Upper lobe of left lung (tissue), 6 donors: ENCODE measurements around the gene RAB44. TPM values are rescaled to one million over a fixed set of nuclear protein-coding genes. Genes with fewer than 3 reads are reported as not detected.

ENCODE experiments used
- ATAC-seq, 2 donors: fragments of 200-7000 bp; cut with Tn5 transposase; one replicate each; pipeline ENCODE4 v1.9.1; 2022; ENCODE audit warnings: mild to moderate bottlenecking in 2 of 2, moderate library complexity in 2 of 2; ENCODE audit not compliant: low FRiP score in 2 of 2
- DNase-seq, 2 donors: peaks; one replicate each; pipeline ENCODE4 v3.0.0-alpha.2; 2019 to 2020
- H3K27ac ChIP-seq, 4 donors: fragments of 200-600 bp; sonication (generic); one replicate each; pipeline ENCODE4 v1.5.1; 2016 to 2019
- H3K27me3 ChIP-seq, 4 donors: fragments of 200-600 bp; sonication (generic); one replicate each; pipeline ENCODE4 v1.5.1; 2017 to 2019
- H3K36me3 ChIP-seq, 4 donors: fragments of 200-600 bp; sonication (generic); one replicate each; pipeline ENCODE4 v1.5.1; 2016 to 2019
- H3K4me1 ChIP-seq, 4 donors: fragments of 200-600 bp; sonication (generic); one replicate each; pipeline ENCODE4 v1.5.1; 2018 to 2019
- H3K4me3 ChIP-seq, 4 donors: fragments of 200-600 bp; sonication (generic); one replicate each; pipeline ENCODE4 v1.5.1; 2017 to 2019; ENCODE audit warnings: mild to moderate bottlenecking in 2 of 4, moderate library complexity in 1 of 4
- H3K9me3 ChIP-seq, 4 donors: fragments of 200-600 bp; sonication (generic); one replicate each; pipeline ENCODE4 v1.5.1; 2018 to 2019
- CTCF ChIP-seq, 6 experiments: fragments of 450-650 bp in 4 of 6; fragments of 200-600 bp in 2 of 6; sonication (generic) in 2 of 6; IDR thresholded peaks; one replicate each; pipeline ENCODE4 v1.5.1; 2016 to 2019; ENCODE audit warnings: antibody characterized with exemption in 6 of 6
- EP300 ChIP-seq, 4 donors: sonication (generic); formaldehyde crosslinking; IDR thresholded peaks; one replicate each; pipeline ENCODE4 v1.5.1; 2017; ENCODE audit warnings: antibody characterized with exemption in 4 of 4, control low read depth in 2 of 4
- POLR2A ChIP-seq, 4 donors: fragments of 450-650 bp; IDR thresholded peaks; one replicate each; pipeline ENCODE4 v1.5.1; 2016 to 2017; ENCODE audit warnings: antibody characterized with exemption in 4 of 4, mild to moderate bottlenecking in 2 of 4
- POLR2AphosphoS5 ChIP-seq, 2 donors: sonication (generic); formaldehyde crosslinking; IDR thresholded peaks; one replicate each; pipeline ENCODE4 v1.5.1; 2017; ENCODE audit warnings: antibody characterized with exemption in 2 of 2
- WGBS, 2 donors: methylation state at CpG; one replicate each; pipeline ENCODE4 v1.1.5; 2017 to 2018; 5-methylcytosine and 5-hydroxymethylcytosine counted together
- total RNA-seq, 6 donors: library from RNA; depleted of rRNA in 4 of 6; stranded (reverse); fragments of >200 nt in 4 of 6; gene quantifications; one replicate each; pipeline versions ENCODE4 v1.1.0 to v1.2.1, GENCODE V29; 2016 to 2021
- donor health status: DM: no; HTN: no; CAD: no; lungs with moderate emphysema.
- donor health status: DM: no; HTN: yes; CAD: no; lungs with severe emphysema.

The RAB44 gene
- total RNA-seq, 6 donors from 2014 or later = 0.20 to 3.1 (median 1.2) TPM

- H3K9me3 ChIP-seq = no peaks in the 10 kb centered on the region
- H3K27me3 ChIP-seq = no peaks in the 10 kb centered on the region
- H3K27ac ChIP-seq = peak overlapping the region in 2 of 4 donors; percentile 39 to 69
- TF ChIP-seq CTCF (IDR thresholded peaks at IDR 0.05) (no peak), POLR2AphosphoS5 (IDR thresholded peaks at IDR 0.05) (no peak)
- H3K36me3 ChIP-seq = peaks cover 19 to 57% (median 38%) of the 10 kb centered on the region in 4 donors
- H3K4me1 ChIP-seq = peaks cover 27 to 33% (median 30%) of the 10 kb centered on the region in 4 donors
- no peak for ATAC-seq
- no peak overlapping the region for H3K4me3 ChIP-seq
- no peak for DNase-seq
- 92 to 95% methylated on average over 10 of the region's 10 CpGs for WGBS, 2 donors
These were observed 10.7 kb upstream of the RAB44 start for GRCh38 chr6:36686668-36687513.

GRCh38 chr6:36688063-36688738 lies 9.4 kb upstream of the RAB44 start:
- WGBS, 2 donors = 89 to 95% methylated on average over 6 of the region's 6 CpGs
- Histone ChIP-seq H3K4me3 (no peak overlapping the region), H3K27me3 (no peaks in the 10 kb centered on the region), H3K4me1 (peaks cover 24 to 29% (median 26%) of the 10 kb centered on the region in 4 donors), H3K36me3 (peaks cover 19 to 48% (median 35%) of the 10 kb centered on the region in 4 donors), H3K27ac (no peak overlapping the region), H3K9me3 (no peaks in the 10 kb centered on the region)
- no peak for ATAC-seq
- TF ChIP-seq POLR2A (IDR thresholded peaks at IDR 0.05) = no peak
- TF ChIP-seq POLR2AphosphoS5 (IDR thresholded peaks at IDR 0.05) = peak in 1 of 2 donors; percentile 5
- no peak for DNase-seq

- Histone ChIP-seq H3K9me3 (no peaks in the 10 kb centered on the region), H3K4me1 (peaks cover 21 to 25% (median 23%) of the 10 kb centered on the region in 4 donors), H3K27ac (no peak overlapping the region), H3K4me3 (no peak overlapping the region), H3K27me3 (no peaks in the 10 kb centered on the region), H3K36me3 (peaks cover 19 to 43% (median 35%) of the 10 kb centered on the region in 4 donors)
- no peak for ATAC-seq
- no peak for DNase-seq
- TF ChIP-seq POLR2AphosphoS5 (IDR thresholded peaks at IDR 0.05) = no peak
- no peak for TF ChIP-seq EP300 (IDR thresholded peaks at IDR 0.05)
- no peak for TF ChIP-seq POLR2A (IDR thresholded peaks at IDR 0.05)
- no peak for TF ChIP-seq CTCF (IDR thresholded peaks at IDR 0.05)
- 84 to 94% methylated on average over 5 of the region's 5 CpGs for WGBS, 2 donors
These were observed 8.9 kb upstream of the RAB44 start for GRCh38 chr6:36688739-36689075.

GRCh38 chr6:36691011-36691410 lies 6.6 kb upstream of the RAB44 start:
- Histone ChIP-seq H3K36me3 (peaks cover 7 to 20% (median 12%) of the 10 kb centered on the region in 4 donors), H3K4me3 (no peak overlapping the region), H3K27me3 (no peaks in the 10 kb centered on the region), H3K9me3 (no peaks in the 10 kb centered on the region), H3K27ac (no peak overlapping the region), H3K4me1 (peaks cover 11 to 14% (median 12%) of the 10 kb centered on the region in 4 donors)
- WGBS, 2 donors = 89 to 94% methylated on average over 4 of the region's 4 CpGs
- TF ChIP-seq POLR2AphosphoS5 (IDR thresholded peaks at IDR 0.05) (no peak), CTCF (IDR thresholded peaks at IDR 0.05) (no peak), POLR2A (IDR thresholded peaks at IDR 0.05) (no peak), EP300 (IDR thresholded peaks at IDR 0.05) (no peak)
- DNase-seq (no peak), ATAC-seq (no peak)

- WGBS, 2 donors = 95 to 100% methylated on average over 2 of the region's 2 CpGs
- no peaks in the 10 kb centered on the region for H3K27me3 ChIP-seq
- H3K4me1 ChIP-seq = peaks cover 6 to 12% (median 9%) of the 10 kb centered on the region in 4 donors
- no peak for ATAC-seq
- H3K9me3 ChIP-seq = no peaks in the 10 kb centered on the region
- no peak for DNase-seq
- H3K4me3 ChIP-seq = no peak overlapping the region
- no peak for TF ChIP-seq EP300 (IDR thresholded peaks at IDR 0.05)
- no peak for TF ChIP-seq POLR2AphosphoS5 (IDR thresholded peaks at IDR 0.05)
- no peak for TF ChIP-seq POLR2A (IDR thresholded peaks at IDR 0.05)
- TF ChIP-seq CTCF (IDR thresholded peaks at IDR 0.05) = no peak
- peaks cover 3 to 14% (median 6%) of the 10 kb centered on the region in 4 donors for H3K36me3 ChIP-seq
- no peak overlapping the region for H3K27ac ChIP-seq
These were observed 6.0 kb upstream of the RAB44 start for GRCh38 chr6:36691612-36692011.
